Dermis blood vessel endothelial cell (primary cell): Measurements from ENCODE around the gene MBNL1. TPM values are rescaled to one million over a fixed set of nuclear protein-coding genes. Genes with fewer than 3 reads are reported as not detected.
"Not testable (repeated sequence)": the region's sequence is repeated elsewhere in the genome, so short reads cannot be mapped to it uniquely, and the experiment has no call there.

Experiments
- DNase-seq: peaks from one replicate; pipeline ENCODE4 v3.0.0; 2010
- total RNA-seq: library from RNA; depleted of rRNA; stranded (reverse); fragments of >200 nt; gene quantifications from 2 replicates; pipeline ENCODE4 v1.2.3, GENCODE V29; 2014

The MBNL1 gene
- total RNA-seq, 1 donor from 2014 or later, result 389 TPM

- no peak for DNase-seq
These were observed 53.2 kb downstream of the MBNL1 start for GRCh38 chr3:152321955-152322377.

GRCh38 chr3:152322756-152323155, 54.0 kb downstream of the MBNL1 start:
- no peak for DNase-seq

- DNase-seq, result peak; percentile 46
These were observed 55.1 kb downstream of the MBNL1 start for GRCh38 chr3:152323834-152324233.

- DNase-seq, result no peak
These were observed 56.4 kb downstream of the MBNL1 start for GRCh38 chr3:152325136-152325535.

GRCh38 chr3:152327203-152327602, 58.5 kb downstream of the MBNL1 start:
- DNase-seq, result no peak

- peak; percentile 92 for DNase-seq
These were observed 60.1 kb downstream of the MBNL1 start for GRCh38 chr3:152328841-152329240.

- DNase-seq, result no peak
These were observed 61.8 kb downstream of the MBNL1 start for GRCh38 chr3:152330559-152330958.

GRCh38 chr3:152331018-152331541, 62.4 kb downstream of the MBNL1 start:
- DNase-seq, result peak; percentile 95

GRCh38 chr3:152331998-152332397, 63.3 kb downstream of the MBNL1 start:
- no peak for DNase-seq

GRCh38 chr3:152333928-152334327, 65.2 kb downstream of the MBNL1 start:
- no peak for DNase-seq

- DNase-seq, result no peak
These were observed 66.0 kb downstream of the MBNL1 start for GRCh38 chr3:152334761-152335160.

GRCh38 chr3:152335273-152335672, 66.5 kb downstream of the MBNL1 start:
- DNase-seq, result no peak

GRCh38 chr3:152337337-152337736, 68.6 kb downstream of the MBNL1 start:
- DNase-seq, result not testable (repeated sequence)

GRCh38 chr3:152338159-152338720, 69.5 kb downstream of the MBNL1 start:
- no peak for DNase-seq

GRCh38 chr3:152339881-152340505, 71.3 kb downstream of the MBNL1 start:
- no peak for DNase-seq

GRCh38 chr3:152345233-152345632, 76.5 kb downstream of the MBNL1 start:
- no peak for DNase-seq

GRCh38 chr3:152346058-152346457, 77.3 kb downstream of the MBNL1 start:
- no peak for DNase-seq

- no peak for DNase-seq
These were observed 78.0 kb downstream of the MBNL1 start for GRCh38 chr3:152346740-152347139.

GRCh38 chr3:152348436-152349177, 79.9 kb downstream of the MBNL1 start:
- peak; percentile 36 for DNase-seq

GRCh38 chr3:152349392-152349791, 80.7 kb downstream of the MBNL1 start:
- peak; percentile 37 for DNase-seq

- no peak for DNase-seq
These were observed 81.4 kb downstream of the MBNL1 start for GRCh38 chr3:152350139-152350538.

- DNase-seq, result no peak
These were observed 82.0 kb downstream of the MBNL1 start for GRCh38 chr3:152350776-152351175.

GRCh38 chr3:152352554-152352953, 83.8 kb downstream of the MBNL1 start:
- peak; percentile 39 for DNase-seq

- no peak for DNase-seq
These were observed 84.8 kb downstream of the MBNL1 start for GRCh38 chr3:152353578-152353977.
